Adrenal gland (tissue), 12 donors: ENCODE data around the gene RFESD. TPM values are rescaled to one million over a fixed set of nuclear protein-coding genes. Genes with fewer than 3 reads are reported as not detected.

Experiments
- DNase-seq, 7 donors: peaks; one replicate each; pipeline ENCODE4 v3.0.0-alpha.2; 2019 to 2020
- H3K27ac ChIP-seq, 5 donors: fragments of 200-600 bp; sonication (generic) in 4 of 5; 1 replicate in 3 of 5; 2 replicates in 2 of 5; pipeline versions ENCODE4 v1.5.1 to v1.8.0; 2016 to 2020; ENCODE audit warnings: mild to moderate bottlenecking in 1 of 5
- H3K27me3 ChIP-seq: fragments of 200-600 bp; 2 replicates; pipeline ENCODE4 v1.8.0; 2021
- H3K36me3 ChIP-seq, 2 donors: fragments of 200-600 bp; replicated peaks in 1 of 2; 1 replicate in 1 of 2; 2 replicates in 1 of 2; pipeline versions ENCODE4 v1.5.1 to v1.8.0; 2018 to 2022
- H3K4me1 ChIP-seq, 2 donors: fragments of 200-600 bp; replicated peaks in 1 of 2; 1 replicate in 1 of 2; 2 replicates in 1 of 2; pipeline versions ENCODE4 v1.5.1 to v1.8.0; 2018 to 2021
- H3K4me3 ChIP-seq, 4 donors: fragments of 200-600 bp; sonication (generic) in 3 of 4; one replicate each; pipeline ENCODE4 v1.5.1; 2016 to 2018
- H3K9me3 ChIP-seq, 3 donors: fragments of 200-600 bp; sonication (generic) in 1 of 3; replicated peaks in 1 of 3; 1 replicate in 2 of 3; 2 replicates in 1 of 3; pipeline versions ENCODE4 v1.5.1 to v1.8.0; 2016 to 2021
- POLR2A ChIP-seq, 2 donors: fragments of 450-650 bp; IDR thresholded peaks; one replicate each; pipeline ENCODE4 v1.6.1; 2017; ENCODE audit warnings: antibody characterized with exemption in 2 of 2, mild to moderate bottlenecking in 2 of 2, moderate library complexity in 1 of 2
- WGBS, 4 donors: extraction: QIAGEN DNeasy Blood & Tissue Kit in 2 of 4; methylation state at CpG; one replicate each; pipeline versions ENCODE4 v1.1.5 to v1.1.7; 2013 to 2017; 5-methylcytosine and 5-hydroxymethylcytosine counted together
- intact Hi-C, 2 donors: fragments of 100-400 bp; cut with DNase I; formaldehyde crosslinking; loops; one replicate each; pipeline versions ENCODE4 v1.14.1 to v1.15.0; 2022 to 2023
- polyA plus RNA-seq, 3 donors: library from polyadenylated mRNA; stranded (reverse); fragments of 200-250 nt in 2 of 3; fragments of 350-450 nt in 1 of 3; fragmentation: Illumina TruSeq in 1 of 3; extraction: RNeasy Lipid Tissue Mini Kit (QIAGEN cat#74804) in 1 of 3; gene quantifications; one replicate each; pipeline ENCODE4 v1.2.3, GENCODE V29; 2013 to 2014
- total RNA-seq, 9 donors: library from RNA; depleted of rRNA in 4 of 9; stranded (reverse); fragments of >200 nt in 4 of 9; fragments of 120-200 nt in 1 of 9; fragmentation: NEBNext Ultra II Directional in 1 of 9; extraction: Animal tissue kit (Norgen Biotek cat#: 25700) in 1 of 9; gene quantifications; one replicate each; pipeline versions ENCODE4 v1.1.0 to v1.2.4, GENCODE V29; 2013 to 2023
- TF ChIP-seq, protein P1 (sequence below), 6 experiments: fragments of 450-650 bp in 4 of 6; fragments of 200-600 bp in 2 of 6; sonication (generic) in 1 of 6; IDR thresholded peaks; 1 replicate in 5 of 6; 2 replicates in 1 of 6; pipeline versions ENCODE4 v1.5.1 to v1.8.0; 2016 to 2021; ENCODE audit warnings: antibody characterized with exemption in 6 of 6, mild to moderate bottlenecking in 2 of 6, moderate library complexity in 1 of 6
- donor health status: healthy with polysubstance abuse.
- donor health status: Bipolar disorder and iron deficiency.
- donor health status: DM: yes; HTN: yes; CAD: no.
- donor health status: DM: no; HTN: no; CAD: no.
- donor health status: DM: no; HTN: no; CAD: no.
- donor health status: DM: yes; HTN: yes; CAD: no.

RFESD gene
- total and polyA plus RNA-seq, 12 donors: 0.43 to 6.8 (median 2.6) TPM

DNA sequence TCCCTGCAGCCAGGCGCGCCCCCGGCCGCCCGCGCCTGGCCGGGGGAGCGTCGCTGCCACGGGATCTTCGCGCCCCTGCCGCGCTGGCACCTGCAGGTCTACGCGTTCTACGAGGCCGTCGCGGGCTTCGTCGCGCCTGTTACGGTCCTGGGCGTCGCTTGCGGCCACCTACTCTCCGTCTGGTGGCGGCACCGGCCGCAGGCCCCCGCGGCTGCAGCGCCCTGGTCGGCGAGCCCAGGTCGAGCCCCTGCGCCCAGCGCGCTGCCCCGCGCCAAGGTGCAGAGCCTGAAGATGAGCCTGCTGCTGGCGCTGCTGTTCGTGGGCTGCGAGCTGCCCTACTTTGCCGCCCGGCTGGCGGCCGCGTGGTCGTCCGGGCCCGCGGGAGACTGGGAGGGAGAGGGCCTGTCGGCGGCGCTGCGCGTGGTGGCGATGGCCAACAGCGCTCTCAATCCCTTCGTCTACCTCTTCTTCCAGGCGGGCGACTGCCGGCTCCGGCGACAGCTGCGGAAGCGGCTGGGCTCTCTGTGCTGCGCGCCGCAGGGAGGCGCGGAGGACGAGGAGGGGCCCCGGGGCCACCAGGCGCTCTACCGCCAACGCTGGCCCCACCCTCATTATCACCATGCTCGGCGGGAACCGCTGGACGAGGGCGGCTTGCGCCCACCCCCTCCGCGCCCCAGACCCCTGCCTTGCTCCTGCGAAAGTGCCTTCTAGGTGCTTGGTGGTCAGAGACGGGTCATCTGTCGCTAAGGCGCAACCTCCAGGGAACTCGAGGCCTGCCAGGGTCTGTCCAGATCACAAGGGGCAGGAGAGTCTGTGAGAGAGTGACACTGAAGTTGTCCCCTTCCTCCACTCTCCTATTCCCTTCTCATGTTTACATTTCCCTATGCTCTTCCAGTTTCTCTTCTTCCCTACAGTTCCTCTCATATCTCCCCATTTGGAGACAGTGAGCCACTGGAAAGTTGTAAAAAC, 25.4 kb upstream of the RFESD start:
- H3K36me3 ChIP-seq: no peaks in the 10 kb centered on the region
- H3K4me3 ChIP-seq: peak overlapping the region in 2 of 4 donors; percentile 17 to 91
- peak overlapping the region in 2 of 5 donors; percentile 17 to 45 for H3K27ac ChIP-seq
- peak in 5 of 7 donors; percentile 18 to 37 (median 33) for DNase-seq
- TF ChIP-seq, protein P1, sequence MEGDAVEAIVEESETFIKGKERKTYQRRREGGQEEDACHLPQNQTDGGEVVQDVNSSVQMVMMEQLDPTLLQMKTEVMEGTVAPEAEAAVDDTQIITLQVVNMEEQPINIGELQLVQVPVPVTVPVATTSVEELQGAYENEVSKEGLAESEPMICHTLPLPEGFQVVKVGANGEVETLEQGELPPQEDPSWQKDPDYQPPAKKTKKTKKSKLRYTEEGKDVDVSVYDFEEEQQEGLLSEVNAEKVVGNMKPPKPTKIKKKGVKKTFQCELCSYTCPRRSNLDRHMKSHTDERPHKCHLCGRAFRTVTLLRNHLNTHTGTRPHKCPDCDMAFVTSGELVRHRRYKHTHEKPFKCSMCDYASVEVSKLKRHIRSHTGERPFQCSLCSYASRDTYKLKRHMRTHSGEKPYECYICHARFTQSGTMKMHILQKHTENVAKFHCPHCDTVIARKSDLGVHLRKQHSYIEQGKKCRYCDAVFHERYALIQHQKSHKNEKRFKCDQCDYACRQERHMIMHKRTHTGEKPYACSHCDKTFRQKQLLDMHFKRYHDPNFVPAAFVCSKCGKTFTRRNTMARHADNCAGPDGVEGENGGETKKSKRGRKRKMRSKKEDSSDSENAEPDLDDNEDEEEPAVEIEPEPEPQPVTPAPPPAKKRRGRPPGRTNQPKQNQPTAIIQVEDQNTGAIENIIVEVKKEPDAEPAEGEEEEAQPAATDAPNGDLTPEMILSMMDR (IDR thresholded peaks at IDR 0.05): no peak
- TF ChIP-seq POLR2A (IDR thresholded peaks at IDR 0.05): no peak
- peaks cover 4 to 22% of the 10 kb centered on the region in 2 donors for H3K4me1 ChIP-seq
- WGBS, 4 donors: 4 to 30% (median 5%) methylated on average over 3 to 92 of the region's 92 CpGs
- intact Hi-C loops: loop anchor here in 1 of 2 donors (10.0 kb wide), 1 partner anchor 714 kb away; no protein-coding TSS in a partner anchor
- no peaks in the 10 kb centered on the region for H3K9me3 ChIP-seq
- no peaks in the 10 kb centered on the region for H3K27me3 ChIP-seq

DNA sequence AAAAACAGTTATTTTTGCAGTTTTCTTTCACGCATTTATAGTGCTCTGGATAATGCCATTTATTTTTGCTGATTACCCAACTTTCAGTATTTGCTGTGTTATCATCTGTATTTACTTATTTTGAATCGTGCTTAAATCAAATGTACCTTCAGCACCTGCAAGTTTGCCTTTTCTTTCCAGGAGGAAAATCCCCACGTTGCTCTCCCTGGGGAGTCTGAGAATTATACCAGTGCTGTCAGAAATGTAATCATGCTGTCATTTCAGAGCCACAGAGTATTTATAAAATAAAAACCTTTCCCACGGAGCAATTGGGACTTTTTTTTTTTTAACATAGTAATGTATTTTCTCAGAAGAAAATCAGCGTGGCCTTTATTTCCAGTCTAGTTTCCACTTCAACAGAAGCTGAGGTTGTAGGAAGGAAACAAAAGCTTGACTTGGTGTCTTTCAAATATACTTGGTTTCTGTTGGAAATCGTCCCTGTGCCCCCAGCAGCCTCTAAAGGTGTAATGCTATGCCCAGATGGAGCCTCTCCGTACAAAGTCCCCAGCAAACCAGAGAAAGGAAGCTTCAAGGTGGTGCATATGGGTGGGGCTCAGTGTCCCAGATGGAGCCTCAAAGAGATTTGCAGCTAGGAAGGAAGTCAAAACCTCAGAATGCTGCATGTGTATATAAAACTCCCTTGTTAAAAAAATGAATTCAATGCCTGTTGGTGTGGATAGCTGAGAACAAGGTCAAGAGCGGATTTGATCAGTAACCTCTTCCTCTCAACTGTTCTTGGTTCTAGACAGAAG, 24.5 kb upstream of the RFESD start:
- no peak for TF ChIP-seq POLR2A (IDR thresholded peaks at IDR 0.05)
- TF ChIP-seq, protein P1 (IDR thresholded peaks at IDR 0.05): no peak
- intact Hi-C loops: loop anchor here in 1 of 2 donors (10.0 kb wide), 1 partner anchor 713 kb away; no protein-coding TSS in a partner anchor
- DNase-seq: no peak
- H3K4me3 ChIP-seq: peak overlapping the region in 1 of 4 donors; percentile 91
- no peaks in the 10 kb centered on the region for H3K9me3 ChIP-seq
- H3K36me3 ChIP-seq: no peaks in the 10 kb centered on the region
- WGBS, 4 donors: 66 to 76% (median 74%) methylated on average over 8 of the region's 8 CpGs
- no peak overlapping the region for H3K27ac ChIP-seq
- H3K4me1 ChIP-seq: peaks cover 4 to 22% of the 10 kb centered on the region in 2 donors
- no peaks in the 10 kb centered on the region for H3K27me3 ChIP-seq

DNA sequence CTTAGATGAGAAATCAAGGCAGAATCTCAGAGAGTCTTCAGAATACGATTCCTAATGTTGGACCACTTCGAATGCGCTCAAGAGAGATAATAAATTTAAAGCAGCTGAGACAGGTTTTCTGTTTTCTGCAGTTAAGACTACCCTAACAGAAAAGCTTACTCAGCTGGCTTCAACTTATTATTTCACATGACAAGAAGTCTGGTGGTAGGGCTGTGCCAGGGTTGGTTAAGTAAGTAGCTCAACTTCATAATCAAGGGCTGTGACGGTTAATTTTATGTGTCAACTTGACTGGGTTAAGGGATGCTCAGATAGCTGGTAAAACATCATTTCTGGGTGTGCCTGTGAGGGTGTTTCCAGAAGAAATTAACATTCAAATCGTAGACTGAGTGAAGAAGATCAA, 22.9 kb upstream of the RFESD start:
- H3K4me1 ChIP-seq: peaks cover 4 to 22% of the 10 kb centered on the region in 2 donors
- no peak for DNase-seq
- H3K36me3 ChIP-seq: no peaks in the 10 kb centered on the region
- no peak for TF ChIP-seq POLR2A (IDR thresholded peaks at IDR 0.05)
- TF ChIP-seq, protein P1 (IDR thresholded peaks at IDR 0.05): no peak
- H3K9me3 ChIP-seq: no peaks in the 10 kb centered on the region
- WGBS, 4 donors: 92 to 96% (median 95%) methylated on average over 5 of the region's 5 CpGs
- H3K27me3 ChIP-seq: no peaks in the 10 kb centered on the region
- intact Hi-C loops: loop anchor here in 1 of 2 donors (10.0 kb wide), 1 partner anchor 711 kb away; no protein-coding TSS in a partner anchor
- no peak overlapping the region for H3K4me3 ChIP-seq
- no peak overlapping the region for H3K27ac ChIP-seq

DNA sequence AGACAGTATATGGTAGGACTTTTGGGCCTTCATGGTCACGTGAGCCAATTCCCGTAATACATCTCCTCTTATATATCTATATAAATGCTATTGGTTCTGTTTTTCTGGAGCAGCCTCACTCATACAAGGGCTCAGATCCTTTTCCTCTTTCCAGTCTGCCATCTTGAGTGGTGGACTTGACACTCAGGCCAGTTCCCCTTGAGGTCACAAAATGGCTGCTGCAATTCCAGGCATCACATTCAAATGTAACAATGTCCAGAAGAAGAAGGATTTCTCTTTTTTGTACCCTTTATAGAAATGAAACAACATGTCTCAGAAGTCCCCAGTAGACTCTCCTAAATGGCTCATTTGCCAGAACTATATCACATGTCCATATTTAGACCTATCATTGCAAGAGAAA, 22.2 kb upstream of the RFESD start:
- Histone ChIP-seq H3K27me3 (no peaks in the 10 kb centered on the region), H3K4me1 (peaks cover 4 to 21% of the 10 kb centered on the region in 2 donors), H3K4me3 (no peak overlapping the region), H3K36me3 (no peaks in the 10 kb centered on the region), H3K27ac (no peak overlapping the region), H3K9me3 (no peaks in the 10 kb centered on the region)
- DNase-seq: no peak
- WGBS, 4 donors: 97 to 100% (median 99%) methylated on average over 2 of the region's 2 CpGs
- no peak for TF ChIP-seq POLR2A (IDR thresholded peaks at IDR 0.05)
- TF ChIP-seq, protein P1 (IDR thresholded peaks at IDR 0.05): no peak
- intact Hi-C loops: loop anchor here in 1 of 2 donors (10.0 kb wide), 1 partner anchor 710 kb away; no protein-coding TSS in a partner anchor
